Stimulated activated CD4-positive, alpha-beta T cell treated with anti-CD3 and anti-CD28 coated beads, Interleukin-15, amount 100 ng/mL, for 24 hours (primary cell): ENCODE results near the gene TSFM.

ENCODE experiments used
- DNase-seq: peaks from one replicate; pipeline ENCODE4 v3.0.0-alpha.2; 2020

The TSFM gene

GRCh38 chr12:57780284-57780897 is 2.2 kb upstream of the TSFM start:
- no peak for DNase-seq

- no peak for DNase-seq
These were observed 1.3 kb upstream of the TSFM start for GRCh38 chr12:57781244-57781643.

GRCh38 chr12:57781801-57782200 is 786 bp upstream of the TSFM start:
- DNase-seq, result no peak

GRCh38 chr12:57782243-57782607 is 362 bp upstream of the TSFM start:
- DNase-seq, result no peak

GRCh38 chr12:57783466-57783801 is 847 bp downstream of the TSFM start:
- DNase-seq, result no peak

- no peak for DNase-seq
These were observed 1.3 kb downstream of the TSFM start for GRCh38 chr12:57783861-57784260.

GRCh38 chr12:57793920-57794319 is 11.3 kb downstream of the TSFM start:
- no peak for DNase-seq

GRCh38 chr12:57795354-57795753 is 12.8 kb downstream of the TSFM start:
- DNase-seq, result no peak

- DNase-seq, result no peak
These were observed 14.4 kb downstream of the TSFM start for GRCh38 chr12:57796996-57797395.

- DNase-seq, result no peak
These were observed 15.3 kb downstream of the TSFM start for GRCh38 chr12:57797933-57798332.

- no peak for DNase-seq
These were observed 18.4 kb downstream of the TSFM start for GRCh38 chr12:57800965-57801364.

- no peak for DNase-seq
These were observed 20.0 kb downstream of the TSFM start for GRCh38 chr12:57802607-57803006.

- DNase-seq, result peak; percentile 33
These were observed 20.8 kb downstream of the TSFM start for GRCh38 chr12:57803319-57803893.

- DNase-seq, result no peak
These were observed 24.1 kb downstream of the TSFM start for GRCh38 chr12:57806677-57807076.

- no peak for DNase-seq
These were observed 24.7 kb downstream of the TSFM start for GRCh38 chr12:57807285-57807684.

GRCh38 chr12:57808351-57808750 is 25.8 kb downstream of the TSFM start:
- DNase-seq, result no peak

- no peak for DNase-seq
These were observed 26.8 kb downstream of the TSFM start for GRCh38 chr12:57809425-57809824.

GRCh38 chr12:57810450-57810849 is 27.9 kb downstream of the TSFM start:
- no peak for DNase-seq

GRCh38 chr12:57811028-57811755 is 28.6 kb downstream of the TSFM start:
- no peak for DNase-seq

GRCh38 chr12:57813111-57813970 is 30.8 kb downstream of the TSFM start:
- DNase-seq, result no peak

GRCh38 chr12:57813971-57814772 is 31.6 kb downstream of the TSFM start:
- DNase-seq, result no peak

- peak; percentile 48 for DNase-seq
These were observed 32.8 kb downstream of the TSFM start for GRCh38 chr12:57815177-57816000.
